Brain microvascular endothelial cell (primary cell): Measurements from ENCODE around the gene PRKAB1.
"Not testable (repeated sequence)": the region's sequence is repeated elsewhere in the genome, so short reads cannot be mapped to it uniquely, and the experiment has no call there.

Experiments used
- DNase-seq: peaks from one replicate; pipeline ENCODE4 v3.0.0-alpha.2; 2020
- H3K27ac ChIP-seq: fragments of 250-450 bp; sonication (Bioruptor Pico); 2 replicates; pipeline ENCODE4 v1.5.1; 2020; ENCODE audit warnings: mild to moderate bottlenecking, moderate library complexity
- H3K27me3 ChIP-seq: fragments of 250-450 bp; sonication (Bioruptor Pico); replicated peaks from 2 replicates; pipeline ENCODE4 v1.5.1; 2020; ENCODE audit warnings: mild to moderate bottlenecking
- H3K36me3 ChIP-seq: fragments of 250-450 bp; sonication (Bioruptor Pico); replicated peaks from 2 replicates; pipeline ENCODE4 v1.5.1; 2020; ENCODE audit warnings: mild to moderate bottlenecking
- H3K4me3 ChIP-seq: 2 replicates; pipeline ENCODE4 v1.5.1; 2011; ENCODE audit warnings: low read depth, mild to moderate bottlenecking, control low read depth, low read length, moderate library complexity
- in situ Hi-C: cut with HindIII; loops from 2 replicates; pipeline ENCODE4 v1.10.0; 2017; ENCODE audit warnings: low sequenced_read_pairs, low pct_ligation_motif_present
- TF ChIP-seq, protein P1 (sequence below): IDR thresholded peaks from 2 replicates; pipeline ENCODE4 v1.5.1; 2011; ENCODE audit warnings: low read depth, mild to moderate bottlenecking, moderate library complexity, low read length, control low read depth, inconsistent platforms; ENCODE audit errors: missing control alignments

Gene PRKAB1, protein sequence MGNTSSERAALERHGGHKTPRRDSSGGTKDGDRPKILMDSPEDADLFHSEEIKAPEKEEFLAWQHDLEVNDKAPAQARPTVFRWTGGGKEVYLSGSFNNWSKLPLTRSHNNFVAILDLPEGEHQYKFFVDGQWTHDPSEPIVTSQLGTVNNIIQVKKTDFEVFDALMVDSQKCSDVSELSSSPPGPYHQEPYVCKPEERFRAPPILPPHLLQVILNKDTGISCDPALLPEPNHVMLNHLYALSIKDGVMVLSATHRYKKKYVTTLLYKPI

DNA sequence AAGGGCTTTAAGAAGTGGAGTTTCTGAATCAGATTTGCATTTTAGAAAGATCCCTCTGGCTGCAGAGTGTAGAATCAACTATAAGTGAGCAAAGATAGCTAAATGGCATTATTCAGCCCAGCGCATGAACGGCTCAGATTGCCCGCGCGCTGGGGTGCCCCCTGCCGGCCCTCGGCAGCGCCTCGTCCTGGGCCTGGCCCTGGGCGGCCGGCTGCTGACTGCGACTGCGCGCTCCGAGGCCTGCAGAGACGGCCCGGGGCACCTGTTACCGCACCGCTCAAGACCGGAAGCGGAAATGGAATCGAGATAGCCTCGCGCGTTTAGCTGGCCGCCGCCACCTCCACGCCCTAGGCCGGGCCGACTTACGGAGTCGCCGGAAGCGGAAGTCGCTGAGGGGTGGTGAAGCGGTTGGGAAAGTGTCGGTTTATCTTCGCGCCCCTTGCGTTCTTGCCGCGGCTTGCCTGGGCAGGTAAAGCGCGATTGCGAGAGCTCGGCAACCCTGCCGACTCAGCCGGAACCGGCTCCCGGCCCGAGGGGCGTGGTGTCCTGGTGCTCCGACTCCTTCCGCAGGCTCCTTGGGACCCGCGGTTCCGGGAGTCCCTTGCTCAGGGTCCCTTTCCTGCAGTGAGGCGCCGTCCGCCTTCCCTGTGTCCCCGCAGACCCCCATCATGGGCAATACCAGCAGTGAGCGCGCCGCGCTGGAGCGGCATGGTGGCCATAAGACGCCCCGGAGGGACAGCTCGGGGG is at the start of gene PRKAB1:
TSS of gene PRKAB1 (plus strand) at position 557 of the 747 bp plus-strand sequence. CDS start at position 669, 112 bp downstream.
- Histone ChIP-seq H3K27ac (peak within 1 kb of the TSS; percentile 65), H3K36me3 (peaks cover 6% of the 10 kb centered on the region), H3K4me3 (peak within 1 kb of the TSS; percentile 98), H3K27me3 (no peaks in the 10 kb centered on the region)
- in situ Hi-C loops, result no loop called here
- TF ChIP-seq, protein P1, sequence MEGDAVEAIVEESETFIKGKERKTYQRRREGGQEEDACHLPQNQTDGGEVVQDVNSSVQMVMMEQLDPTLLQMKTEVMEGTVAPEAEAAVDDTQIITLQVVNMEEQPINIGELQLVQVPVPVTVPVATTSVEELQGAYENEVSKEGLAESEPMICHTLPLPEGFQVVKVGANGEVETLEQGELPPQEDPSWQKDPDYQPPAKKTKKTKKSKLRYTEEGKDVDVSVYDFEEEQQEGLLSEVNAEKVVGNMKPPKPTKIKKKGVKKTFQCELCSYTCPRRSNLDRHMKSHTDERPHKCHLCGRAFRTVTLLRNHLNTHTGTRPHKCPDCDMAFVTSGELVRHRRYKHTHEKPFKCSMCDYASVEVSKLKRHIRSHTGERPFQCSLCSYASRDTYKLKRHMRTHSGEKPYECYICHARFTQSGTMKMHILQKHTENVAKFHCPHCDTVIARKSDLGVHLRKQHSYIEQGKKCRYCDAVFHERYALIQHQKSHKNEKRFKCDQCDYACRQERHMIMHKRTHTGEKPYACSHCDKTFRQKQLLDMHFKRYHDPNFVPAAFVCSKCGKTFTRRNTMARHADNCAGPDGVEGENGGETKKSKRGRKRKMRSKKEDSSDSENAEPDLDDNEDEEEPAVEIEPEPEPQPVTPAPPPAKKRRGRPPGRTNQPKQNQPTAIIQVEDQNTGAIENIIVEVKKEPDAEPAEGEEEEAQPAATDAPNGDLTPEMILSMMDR, result peak; percentile 73
- peak; percentile 95 for DNase-seq

DNA sequence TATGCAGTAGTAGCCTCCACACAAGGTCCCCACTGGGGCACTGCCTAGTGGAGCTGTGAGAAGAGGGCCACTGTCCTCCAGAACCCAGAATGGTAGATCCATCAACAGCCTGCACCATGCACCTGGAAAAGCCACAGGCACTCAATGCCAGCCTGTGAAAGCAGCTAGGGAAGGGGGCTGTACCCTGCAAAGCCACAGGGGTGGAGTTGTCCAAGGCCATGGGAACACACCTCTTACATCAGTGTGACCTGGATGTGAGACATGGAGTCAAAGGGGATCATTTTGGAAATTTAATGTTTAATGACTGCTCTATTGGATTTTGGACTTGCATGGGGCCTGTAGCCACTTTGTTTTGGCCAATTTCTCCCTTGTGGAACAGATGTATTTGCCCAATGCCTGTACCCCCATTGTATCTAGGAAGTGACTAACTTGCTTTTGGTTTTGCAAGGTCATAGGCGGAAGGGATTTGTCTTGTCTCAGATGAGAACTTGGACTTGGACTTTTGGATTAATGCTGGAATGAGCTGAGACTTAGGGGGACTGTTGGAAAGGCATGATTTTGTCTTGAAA is 49.5 kb upstream of the PRKAB1 start:
- DNase-seq, H3K36me3 ChIP-seq, H3K27me3 ChIP-seq, H3K4me3 ChIP-seq, in situ Hi-C loops, H3K27ac ChIP-seq: not testable (repeated sequence)

GRCh38 chr12:119620490-119620889 is 47.4 kb upstream of the PRKAB1 start:
- in situ Hi-C loops, result no loop called here
- DNase-seq, result no peak
- Histone ChIP-seq H3K36me3 (no peaks in the 10 kb centered on the region), H3K4me3 (no peak overlapping the region), H3K27me3 (no peaks in the 10 kb centered on the region), H3K27ac (no peak overlapping the region)
- TF ChIP-seq, protein P1, result no peak

DNA sequence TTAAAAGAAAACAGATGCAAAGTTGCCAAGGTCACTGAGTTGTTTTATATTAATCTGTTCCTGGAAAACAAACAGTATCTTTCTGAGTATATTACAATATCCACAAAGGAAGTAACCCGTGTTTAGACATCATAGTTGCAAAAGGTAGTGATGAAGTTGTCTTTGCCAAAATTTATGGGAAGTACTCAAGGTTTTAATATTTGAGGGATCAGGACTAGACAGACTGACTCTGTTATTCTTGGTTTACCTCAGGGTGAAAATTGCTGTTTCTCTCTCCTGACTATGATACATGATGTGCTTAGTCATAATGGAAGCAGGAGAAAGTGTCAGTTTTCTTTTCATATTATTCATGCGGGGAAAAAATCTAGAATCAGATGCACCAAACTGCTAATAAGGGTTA is 46.1 kb upstream of the PRKAB1 start:
- H3K27ac ChIP-seq, result no peak overlapping the region

DNA sequence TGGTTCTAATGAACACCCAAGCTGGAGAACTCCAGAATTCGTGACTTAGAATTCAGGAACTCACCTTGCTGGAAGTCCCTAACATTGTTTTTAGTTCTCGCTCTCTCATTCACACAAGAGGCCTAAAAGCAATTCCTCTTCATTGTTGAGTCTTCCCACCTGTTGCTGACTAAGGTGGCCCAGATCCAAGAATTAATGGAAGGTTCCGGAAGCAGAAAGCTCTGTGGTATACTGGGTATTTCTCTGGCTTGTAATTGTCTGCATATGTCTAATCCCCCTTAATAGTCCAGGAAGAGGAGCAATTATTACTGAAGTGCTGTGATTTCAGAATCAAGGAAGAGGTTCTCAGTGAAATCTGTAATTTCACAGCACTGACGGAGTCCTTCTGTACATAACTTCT is 43.0 kb upstream of the PRKAB1 start:
- in situ Hi-C loops, result no loop called here
- DNase-seq, result no peak
- TF ChIP-seq, protein P1, result no peak
- no peak overlapping the region for H3K27ac ChIP-seq
- H3K36me3 ChIP-seq, result no peaks in the 10 kb centered on the region
- H3K27me3 ChIP-seq, result no peaks in the 10 kb centered on the region
- no peak overlapping the region for H3K4me3 ChIP-seq

More for the DNA sequence above, 46.1 kb upstream of the PRKAB1 start:
- in situ Hi-C loops, result no loop called here
- no peak overlapping the region for H3K4me3 ChIP-seq
- no peaks in the 10 kb centered on the region for H3K36me3 ChIP-seq
- H3K27me3 ChIP-seq, result no peaks in the 10 kb centered on the region
- no peak for DNase-seq
- TF ChIP-seq, protein P1, result no peak

GRCh38 chr12:119627019-119627643 is 40.8 kb upstream of the PRKAB1 start:
- DNase-seq, result no peak
- in situ Hi-C loops, result no loop called here
- H3K27ac ChIP-seq, result no peak overlapping the region
- no peaks in the 10 kb centered on the region for H3K27me3 ChIP-seq
- no peak overlapping the region for H3K4me3 ChIP-seq
- H3K36me3 ChIP-seq, result no peaks in the 10 kb centered on the region
- TF ChIP-seq, protein P1, result no peak
